ENCODE measurements around the gene PSIP1.

GRCh38 chr9:15498246-15498995 is 12.3 kb downstream of the PSIP1 start:
- no peak for TF ChIP-seq EZH2phosphoT487 (IDR thresholded peaks at IDR 0.05; ENCODE audit: insufficient read depth, low read depth)
- no peak for TF ChIP-seq EZH2 (IDR thresholded peaks at IDR 0.05; ENCODE audit: insufficient read depth, poor library complexity, severe bottlenecking)
